Astrocyte (in vitro differentiated cells and primary cell): ENCODE measurements around the gene DNMT3B. TPM values are rescaled to one million over a fixed set of nuclear protein-coding genes. Genes with fewer than 3 reads are reported as not detected.

ENCODE experiments used
- DNase-seq: peaks from one replicate; pipeline ENCODE4 v3.0.0-alpha.2; 2010; ENCODE audit warnings: low read depth
- FAIRE-seq: peaks from 2 replicates; lab custom pipeline; 2011; peaks lifted over from hg19 to GRCh38; lab: Jason Lieb, UNC
- H2AFZ ChIP-seq: 2 replicates; pipeline ENCODE4 v1.6.0; 2012; ENCODE audit warnings: low read depth, low read length, inconsistent platforms
- H3K27ac ChIP-seq: 2 replicates; pipeline ENCODE4 v1.5.1; 2011; ENCODE audit warnings: low read depth, low read length, inconsistent platforms
- H3K27me3 ChIP-seq: 2 replicates; pipeline ENCODE4 v1.6.0; 2011; ENCODE audit warnings: low read length, inconsistent platforms; ENCODE audit not compliant: insufficient read depth
- H3K36me3 ChIP-seq: 2 replicates; pipeline ENCODE4 v1.5.1; 2011; ENCODE audit warnings: low read length, inconsistent platforms; ENCODE audit not compliant: insufficient read depth
- H3K4me1 ChIP-seq: 2 replicates; pipeline ENCODE4 v1.5.1; 2011; ENCODE audit warnings: low read length, inconsistent platforms; ENCODE audit not compliant: insufficient read depth
- H3K4me2 ChIP-seq: 2 replicates; pipeline ENCODE4 v1.6.0; 2012; ENCODE audit warnings: low read length, inconsistent platforms
- H3K4me3 ChIP-seq: 2 replicates; pipeline ENCODE4 v1.5.1; 2011; ENCODE audit warnings: low read depth, mild to moderate bottlenecking, low read length, inconsistent platforms; ENCODE audit not compliant: insufficient read depth
- H3K79me2 ChIP-seq: 2 replicates; pipeline ENCODE4 v1.6.0; 2012; ENCODE audit warnings: mild to moderate bottlenecking, low read length, inconsistent platforms; ENCODE audit not compliant: insufficient read depth
- H3K9ac ChIP-seq: 2 replicates; pipeline ENCODE4 v1.6.0; 2012; ENCODE audit warnings: mild to moderate bottlenecking, low read length, inconsistent platforms
- H3K9me3 ChIP-seq: 2 replicates; pipeline ENCODE4 v1.5.1; 2012; ENCODE audit warnings: low read depth, mild to moderate bottlenecking, low read length, inconsistent platforms; ENCODE audit not compliant: insufficient read depth
- H4K20me1 ChIP-seq: 2 replicates; pipeline ENCODE4 v1.6.0; 2012; ENCODE audit warnings: low read length, inconsistent platforms; ENCODE audit not compliant: insufficient read depth
- H3K27ac Mint-ChIP-seq: one replicate; pipeline ENCODE4 v1.8.0; 2021; ENCODE audit warnings: mild to moderate bottlenecking, mixed read lengths; ENCODE audit not compliant: unreplicated experiment
- H3K27me3 Mint-ChIP-seq: one replicate; pipeline ENCODE4 v1.8.0; 2021; ENCODE audit warnings: low read depth, mixed read lengths; ENCODE audit not compliant: unreplicated experiment
- H3K36me3 Mint-ChIP-seq: one replicate; pipeline ENCODE4 v1.8.0; 2021; ENCODE audit warnings: low read depth, mixed read lengths; ENCODE audit not compliant: unreplicated experiment
- H3K4me1 Mint-ChIP-seq: one replicate; pipeline ENCODE4 v1.8.0; 2021; ENCODE audit warnings: low read depth, mixed read lengths; ENCODE audit not compliant: unreplicated experiment
- H3K4me3 Mint-ChIP-seq: one replicate; pipeline ENCODE4 v1.8.0; 2021; ENCODE audit warnings: mild to moderate bottlenecking, moderate library complexity, mixed read lengths; ENCODE audit not compliant: unreplicated experiment
- H3K9me3 Mint-ChIP-seq: one replicate; pipeline ENCODE4 v1.8.0; 2021; ENCODE audit warnings: mild to moderate bottlenecking, mixed read lengths; ENCODE audit not compliant: unreplicated experiment
- EZH2 ChIP-seq: IDR thresholded peaks from 2 replicates; pipeline ENCODE4 v1.6.1; 2012; ENCODE audit warnings: mild to moderate bottlenecking, low read length, inconsistent platforms; ENCODE audit not compliant: insufficient read depth
- total RNA-seq: library from RNA; stranded (reverse); gene quantifications from 2 replicates; pipeline ENCODE4 v1.2.1, GENCODE V29; 2021
- TF ChIP-seq, protein P1 (sequence below): IDR thresholded peaks from 2 replicates; pipeline ENCODE4 v1.5.1; 2011; ENCODE audit warnings: low read depth, mild to moderate bottlenecking, inconsistent platforms, low read length, moderate library complexity; ENCODE audit not compliant: insufficient read depth

The DNMT3B gene
- total RNA-seq, 1 donor from 2014 or later = 5.0 TPM

DNA sequence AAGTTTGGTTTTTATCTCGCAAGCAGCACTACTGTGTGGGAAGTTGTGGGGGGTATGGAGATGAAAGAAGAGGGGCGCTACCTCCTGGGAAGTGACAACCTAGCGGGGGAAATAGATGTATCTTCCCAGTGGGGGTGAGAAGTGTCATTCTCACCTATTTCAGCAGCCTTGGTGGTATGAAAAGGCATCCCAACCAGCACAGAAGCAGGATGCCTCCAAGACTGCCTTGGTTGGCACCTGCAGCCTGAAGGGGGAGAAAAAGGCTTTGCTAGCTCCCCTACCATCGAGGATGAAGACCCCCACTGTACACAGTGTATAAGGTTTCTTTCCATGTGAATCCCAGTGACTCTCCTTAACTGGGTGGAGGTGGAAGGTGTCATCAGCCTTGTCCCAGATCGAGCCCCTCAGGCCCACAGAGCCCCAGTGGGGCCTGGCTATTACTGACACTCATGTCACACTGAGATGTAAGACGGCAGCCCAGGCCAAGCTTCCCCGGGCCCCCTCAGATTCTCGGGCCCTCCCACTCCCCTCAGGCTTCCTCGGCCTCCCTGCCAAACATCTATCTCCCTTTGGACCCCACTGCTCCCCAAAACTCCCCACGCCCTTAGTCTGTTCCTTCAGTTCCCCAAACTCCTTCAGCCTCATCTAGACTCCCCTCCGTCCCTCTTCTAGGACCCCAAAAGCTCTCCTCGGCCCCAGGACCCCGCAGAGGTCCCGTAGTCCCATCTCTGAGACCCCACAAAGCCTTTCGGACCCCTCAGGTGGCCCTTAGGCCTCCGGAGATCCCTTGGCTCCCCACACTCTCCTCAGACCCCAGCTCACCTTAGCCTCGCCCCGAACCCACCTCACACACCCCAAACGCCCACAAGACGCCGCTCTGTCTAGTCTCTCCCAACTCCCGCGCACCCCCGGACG lies 19.6 kb upstream of the DNMT3B start:
- H3K36me3 ChIP-seq = no peaks in the 10 kb centered on the region
- no peaks in the 10 kb centered on the region for H3K9me3 ChIP-seq
- H3K27me3 ChIP-seq = no peaks in the 10 kb centered on the region
- Mint-ChIP-seq H3K27ac (peak overlapping the region; percentile 67), H3K9me3 (peaks cover 2% of the 10 kb centered on the region), H3K4me1 (peaks cover 11% of the 10 kb centered on the region), H3K36me3 (no peaks in the 10 kb centered on the region), H3K4me3 (peak overlapping the region; percentile 98), H3K27me3 (no peaks in the 10 kb centered on the region)
- H3K9ac ChIP-seq = peak overlapping the region; percentile 95
- H3K4me3 ChIP-seq = peak overlapping the region; percentile 83
- H3K27ac ChIP-seq = peak overlapping the region; percentile 75
- H2AFZ ChIP-seq = peak overlapping the region; percentile 82
- DNase-seq (no peak), FAIRE-seq (no peak)
- H4K20me1 ChIP-seq = no peaks in the 10 kb centered on the region
- peaks cover 31% of the 10 kb centered on the region for H3K4me1 ChIP-seq
- H3K4me2 ChIP-seq = peak overlapping the region; percentile 99
- H3K79me2 ChIP-seq = peaks cover 38% of the 10 kb centered on the region
- TF ChIP-seq EZH2 = no peak
- TF ChIP-seq, protein P1, sequence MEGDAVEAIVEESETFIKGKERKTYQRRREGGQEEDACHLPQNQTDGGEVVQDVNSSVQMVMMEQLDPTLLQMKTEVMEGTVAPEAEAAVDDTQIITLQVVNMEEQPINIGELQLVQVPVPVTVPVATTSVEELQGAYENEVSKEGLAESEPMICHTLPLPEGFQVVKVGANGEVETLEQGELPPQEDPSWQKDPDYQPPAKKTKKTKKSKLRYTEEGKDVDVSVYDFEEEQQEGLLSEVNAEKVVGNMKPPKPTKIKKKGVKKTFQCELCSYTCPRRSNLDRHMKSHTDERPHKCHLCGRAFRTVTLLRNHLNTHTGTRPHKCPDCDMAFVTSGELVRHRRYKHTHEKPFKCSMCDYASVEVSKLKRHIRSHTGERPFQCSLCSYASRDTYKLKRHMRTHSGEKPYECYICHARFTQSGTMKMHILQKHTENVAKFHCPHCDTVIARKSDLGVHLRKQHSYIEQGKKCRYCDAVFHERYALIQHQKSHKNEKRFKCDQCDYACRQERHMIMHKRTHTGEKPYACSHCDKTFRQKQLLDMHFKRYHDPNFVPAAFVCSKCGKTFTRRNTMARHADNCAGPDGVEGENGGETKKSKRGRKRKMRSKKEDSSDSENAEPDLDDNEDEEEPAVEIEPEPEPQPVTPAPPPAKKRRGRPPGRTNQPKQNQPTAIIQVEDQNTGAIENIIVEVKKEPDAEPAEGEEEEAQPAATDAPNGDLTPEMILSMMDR = no peak

DNA sequence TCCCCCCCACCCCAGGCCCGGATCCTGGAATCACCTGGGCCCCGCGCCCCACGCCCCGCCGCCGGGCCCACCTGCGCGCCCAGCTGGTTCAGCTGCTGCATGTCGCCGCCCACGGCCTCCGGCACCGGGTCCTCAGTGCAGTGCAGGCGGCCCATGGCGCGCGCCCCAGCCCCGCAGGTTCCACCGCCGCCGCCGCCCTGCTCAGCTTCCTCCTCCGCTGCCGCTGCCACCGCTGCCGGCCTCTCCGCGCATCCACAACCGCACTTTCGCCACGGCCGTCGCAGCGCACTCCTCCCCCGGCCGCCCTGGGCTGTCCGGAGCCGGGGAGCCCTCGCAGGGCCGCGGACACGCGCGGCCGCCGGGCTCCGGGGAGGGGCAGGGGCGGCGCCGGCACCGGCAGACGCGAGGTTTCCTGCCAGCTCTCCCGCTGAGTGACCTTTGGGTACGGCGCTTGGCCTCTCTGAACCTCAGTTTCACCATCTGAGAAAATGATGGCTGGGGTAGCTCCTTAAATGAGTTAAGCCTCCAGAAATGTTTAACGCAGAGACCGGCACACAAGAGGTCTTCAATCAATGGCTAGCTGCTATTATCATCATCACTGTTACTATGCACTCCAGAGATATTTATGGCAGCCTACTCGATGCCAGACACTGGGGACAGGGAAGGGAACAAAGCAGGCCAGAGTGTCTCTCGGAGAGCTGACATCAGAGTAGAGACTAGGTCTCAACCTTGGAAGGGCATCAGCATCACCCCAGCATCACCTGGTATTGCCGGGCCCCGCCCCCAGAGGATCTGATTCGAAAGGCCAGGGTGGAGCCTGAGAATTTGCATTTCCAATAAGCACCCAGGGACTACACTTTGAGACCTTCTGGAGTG lies 18.7 kb upstream of the DNMT3B start, which contains the start of gene COMMD7:
Gene COMMD7, minus strand, starts transcription at position 231 of the 876 bp plus-strand sequence. Its CDS starts 76 bp downstream, at position 155.
- no peaks in the 10 kb centered on the region for H3K27me3 Mint-ChIP-seq
- Histone ChIP-seq H3K4me2 (peak within 1 kb of the TSS; percentile 99), H3K9me3 (no peaks in the 10 kb centered on the region), H2AFZ (peak within 1 kb of the TSS; percentile 82), H3K9ac (peak within 1 kb of the TSS; percentile 95), H3K79me2 (peaks cover 38% of the 10 kb centered on the region), H3K27ac (peak within 1 kb of the TSS; percentile 75), H3K36me3 (no peaks in the 10 kb centered on the region), H3K4me1 (peaks cover 24% of the 10 kb centered on the region), H4K20me1 (no peaks in the 10 kb centered on the region), H3K27me3 (no peaks in the 10 kb centered on the region), H3K4me3 (peak within 1 kb of the TSS; percentile 83)
- FAIRE-seq (no peak), DNase-seq (no peak)
- TF ChIP-seq, protein P1 = no peak
- TF ChIP-seq EZH2 = no peak
- peak within 1 kb of the TSS; percentile 98 for H3K4me3 Mint-ChIP-seq
- no peaks in the 10 kb centered on the region for H3K36me3 Mint-ChIP-seq
- peaks cover 2% of the 10 kb centered on the region for H3K9me3 Mint-ChIP-seq
- H3K4me1 Mint-ChIP-seq = peaks cover 10% of the 10 kb centered on the region
- H3K27ac Mint-ChIP-seq = peak within 1 kb of the TSS; percentile 92
